ENCODE measurements around the gene RPTOR.
"Not testable (repeated sequence)": the region's sequence is repeated elsewhere in the genome, so short reads cannot be mapped to it uniquely, and the experiment has no call there.

Gene RPTOR

GRCh38 chr17:80526116-80526910 lies 18.3 kb upstream of the RPTOR start:
- H3K9ac ChIP-seq (ENCODE audit: low read length in 5 of 5) = no peak overlapping the region
- no peak overlapping the region for H3K4me3 ChIP-seq (ENCODE audit: low read depth in 1 of 5, low read length in 5 of 5)
- H3K9me3 ChIP-seq (ENCODE audit: control insufficient read depth in 5 of 5, low read length in 5 of 5) = peaks cover 0 to 7% (median 0%) of the 10 kb centered on the region in 5 donors
- H3K4me1 ChIP-seq (ENCODE audit: control insufficient read depth in 5 of 5, insufficient read depth in 5 of 5, low read length in 5 of 5) = no peaks in the 10 kb centered on the region
- H3K36me3 ChIP-seq (ENCODE audit: control insufficient read depth in 5 of 5, insufficient read depth in 5 of 5, low read length in 5 of 5) = no peaks in the 10 kb centered on the region
- H3K27me3 ChIP-seq (ENCODE audit: control insufficient read depth in 5 of 5, insufficient read depth in 4 of 5, low read length in 5 of 5) = peaks cover 16 to 37% (median 24%) of the 10 kb centered on the region in 5 donors
- H3K27ac ChIP-seq (ENCODE audit: low read depth, low read length) = no peak overlapping the region

DNA sequence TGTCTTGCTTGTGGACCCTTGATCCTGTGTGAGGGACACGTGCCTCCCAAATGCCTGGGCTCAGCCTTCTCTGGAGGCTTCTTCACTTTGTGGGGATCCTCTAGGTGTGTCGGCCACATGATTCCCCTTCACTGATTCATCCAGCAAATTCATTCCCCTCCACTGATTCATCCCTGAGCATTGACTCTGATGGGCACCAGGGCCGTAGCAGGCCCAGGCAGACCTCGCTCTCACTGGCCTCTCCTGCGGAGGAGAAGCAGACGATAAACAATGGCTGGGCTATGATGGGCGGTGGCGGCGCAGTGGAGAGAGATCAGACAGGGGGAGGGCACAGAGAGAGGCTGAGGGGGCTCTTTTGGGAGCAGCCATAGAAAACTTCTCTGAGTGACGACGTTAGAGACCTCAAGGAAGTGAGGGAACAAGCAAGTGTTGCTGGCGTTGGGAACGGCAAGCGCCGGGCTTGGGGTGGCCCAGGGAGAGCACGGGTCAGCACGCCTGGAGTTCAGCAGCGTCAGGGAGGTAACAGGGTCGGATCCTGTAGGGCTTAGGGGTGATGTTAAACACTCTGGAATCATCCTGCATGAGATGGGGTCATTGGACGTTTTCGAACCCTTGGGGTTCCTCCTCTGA lies 17.5 kb upstream of the RPTOR start:
- Histone ChIP-seq H3K9me3 (ENCODE audit: control insufficient read depth in 5 of 5, low read length in 5 of 5) (peaks cover 0 to 7% (median 0%) of the 10 kb centered on the region in 5 donors), H3K4me3 (ENCODE audit: low read depth in 1 of 5, low read length in 5 of 5) (no peak overlapping the region), H3K27me3 (ENCODE audit: control insufficient read depth in 5 of 5, insufficient read depth in 4 of 5, low read length in 5 of 5) (peaks cover 16 to 37% (median 24%) of the 10 kb centered on the region in 5 donors)

GRCh38 chr17:80528536-80528935 lies 16.1 kb upstream of the RPTOR start:
- no peak overlapping the region for H3K4me3 ChIP-seq (ENCODE audit: low read depth in 1 of 5, low read length in 5 of 5)
- H3K36me3 ChIP-seq (ENCODE audit: control insufficient read depth in 5 of 5, insufficient read depth in 5 of 5, low read length in 5 of 5) = no peaks in the 10 kb centered on the region
- peaks cover 0 to 3% (median 0%) of the 10 kb centered on the region in 5 donors for H3K9me3 ChIP-seq (ENCODE audit: control insufficient read depth in 5 of 5, low read length in 5 of 5)
- peaks cover 16 to 34% (median 23%) of the 10 kb centered on the region in 5 donors for H3K27me3 ChIP-seq (ENCODE audit: control insufficient read depth in 5 of 5, insufficient read depth in 4 of 5, low read length in 5 of 5)
- no peak overlapping the region for H3K9ac ChIP-seq (ENCODE audit: low read length in 5 of 5)
- no peak overlapping the region for H3K27ac ChIP-seq (ENCODE audit: low read depth, low read length)
- H3K4me1 ChIP-seq (ENCODE audit: control insufficient read depth in 5 of 5, insufficient read depth in 5 of 5, low read length in 5 of 5) = no peaks in the 10 kb centered on the region

More for the DNA sequence above, 17.5 kb upstream of the RPTOR start:
- Histone ChIP-seq H3K4me1 (ENCODE audit: control insufficient read depth in 5 of 5, insufficient read depth in 5 of 5, low read length in 5 of 5) (no peaks in the 10 kb centered on the region), H3K27ac (ENCODE audit: low read depth, low read length) (no peak overlapping the region), H3K9ac (ENCODE audit: low read length in 5 of 5) (no peak overlapping the region), H3K36me3 (ENCODE audit: control insufficient read depth in 5 of 5, insufficient read depth in 5 of 5, low read length in 5 of 5) (no peaks in the 10 kb centered on the region)

GRCh38 chr17:80529104-80529903 lies 15.3 kb upstream of the RPTOR start:
- Histone ChIP-seq H3K9ac (ENCODE audit: low read length in 5 of 5) (no peak overlapping the region), H3K27me3 (ENCODE audit: control insufficient read depth in 5 of 5, insufficient read depth in 4 of 5, low read length in 5 of 5) (peaks cover 16 to 34% (median 23%) of the 10 kb centered on the region in 5 donors), H3K36me3 (ENCODE audit: control insufficient read depth in 5 of 5, insufficient read depth in 5 of 5, low read length in 5 of 5) (no peaks in the 10 kb centered on the region), H3K4me1 (ENCODE audit: control insufficient read depth in 5 of 5, insufficient read depth in 5 of 5, low read length in 5 of 5) (no peaks in the 10 kb centered on the region), H3K9me3 (ENCODE audit: control insufficient read depth in 5 of 5, low read length in 5 of 5) (peaks cover 0 to 3% (median 0%) of the 10 kb centered on the region in 5 donors), H3K4me3 (ENCODE audit: low read depth in 1 of 5, low read length in 5 of 5) (no peak overlapping the region), H3K27ac (ENCODE audit: low read depth, low read length) (no peak overlapping the region)

DNA sequence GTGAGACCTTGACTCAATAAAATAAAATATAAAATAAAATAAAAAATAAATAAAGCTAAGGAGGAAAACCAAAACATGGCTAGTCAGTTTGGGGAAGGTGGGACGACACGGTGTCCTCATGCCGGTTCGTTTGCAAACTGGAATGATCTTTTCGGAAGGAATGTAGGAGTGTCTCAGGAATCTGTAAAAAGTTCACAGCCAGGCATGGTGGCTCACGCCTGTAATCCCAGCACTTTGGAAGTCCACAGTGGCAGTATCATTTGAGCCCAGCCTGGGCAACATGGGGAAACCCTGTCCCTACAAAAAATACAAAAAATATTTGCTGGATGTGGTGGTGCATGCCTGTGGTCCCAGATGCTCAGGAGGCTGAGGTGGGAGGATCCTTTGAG lies 14.7 kb upstream of the RPTOR start:
- Histone ChIP-seq H3K27me3 (ENCODE audit: control insufficient read depth in 5 of 5, insufficient read depth in 4 of 5, low read length in 5 of 5) (peaks cover 16 to 34% (median 23%) of the 10 kb centered on the region in 5 donors), H3K4me3 (ENCODE audit: low read depth in 1 of 5, low read length in 5 of 5) (no peak overlapping the region)

GRCh38 chr17:80531400-80531799 lies 13.2 kb upstream of the RPTOR start:
- H3K9me3 ChIP-seq (ENCODE audit: control insufficient read depth in 5 of 5, low read length in 5 of 5) = peaks cover 0 to 3% (median 0%) of the 10 kb centered on the region in 5 donors
- H3K4me3 ChIP-seq (ENCODE audit: low read depth in 1 of 5, low read length in 5 of 5) = no peak overlapping the region
- H3K27me3 ChIP-seq (ENCODE audit: control insufficient read depth in 5 of 5, insufficient read depth in 4 of 5, low read length in 5 of 5) = peaks cover 9 to 27% (median 15%) of the 10 kb centered on the region in 5 donors
- no peak overlapping the region for H3K9ac ChIP-seq (ENCODE audit: low read length in 5 of 5)
- H3K27ac ChIP-seq (ENCODE audit: low read depth, low read length) = no peak overlapping the region
- H3K4me1 ChIP-seq (ENCODE audit: control insufficient read depth in 5 of 5, insufficient read depth in 5 of 5, low read length in 5 of 5) = no peaks in the 10 kb centered on the region
- H3K36me3 ChIP-seq (ENCODE audit: control insufficient read depth in 5 of 5, insufficient read depth in 5 of 5, low read length in 5 of 5) = no peaks in the 10 kb centered on the region

More for the DNA sequence above, 14.7 kb upstream of the RPTOR start:
- Histone ChIP-seq H3K27ac (ENCODE audit: low read depth, low read length) (no peak overlapping the region), H3K36me3 (ENCODE audit: control insufficient read depth in 5 of 5, insufficient read depth in 5 of 5, low read length in 5 of 5) (no peaks in the 10 kb centered on the region), H3K4me1 (ENCODE audit: control insufficient read depth in 5 of 5, insufficient read depth in 5 of 5, low read length in 5 of 5) (no peaks in the 10 kb centered on the region), H3K9me3 (ENCODE audit: control insufficient read depth in 5 of 5, low read length in 5 of 5) (peaks cover 0 to 3% (median 0%) of the 10 kb centered on the region in 5 donors), H3K9ac (ENCODE audit: low read length in 5 of 5) (no peak overlapping the region)

GRCh38 chr17:80537386-80537785 lies 7.3 kb upstream of the RPTOR start:
- H3K36me3 ChIP-seq (ENCODE audit: control insufficient read depth in 5 of 5, insufficient read depth in 5 of 5, low read length in 5 of 5); H3K4me3 ChIP-seq (ENCODE audit: low read depth in 1 of 5, low read length in 5 of 5); H3K9me3 ChIP-seq (ENCODE audit: control insufficient read depth in 5 of 5, low read length in 5 of 5); H3K4me1 ChIP-seq (ENCODE audit: control insufficient read depth in 5 of 5, insufficient read depth in 5 of 5, low read length in 5 of 5); H3K9ac ChIP-seq (ENCODE audit: low read length in 5 of 5); H3K27ac ChIP-seq (ENCODE audit: low read depth, low read length): not testable (repeated sequence)
- H3K27me3 ChIP-seq (ENCODE audit: control insufficient read depth in 5 of 5, insufficient read depth in 4 of 5, low read length in 5 of 5) = peaks cover 0 to 12% (median 3%) of the 10 kb centered on the region in 5 donors

- no peak overlapping the region for H3K9ac ChIP-seq (ENCODE audit: low read length in 5 of 5)
- H3K27ac ChIP-seq (ENCODE audit: low read depth, low read length) = no peak overlapping the region
- H3K27me3 ChIP-seq (ENCODE audit: control insufficient read depth in 5 of 5, insufficient read depth in 4 of 5, low read length in 5 of 5) = peaks cover 2 to 12% (median 4%) of the 10 kb centered on the region in 5 donors
- peaks cover 0 to 4% (median 0%) of the 10 kb centered on the region in 5 donors for H3K4me1 ChIP-seq (ENCODE audit: control insufficient read depth in 5 of 5, insufficient read depth in 5 of 5, low read length in 5 of 5)
- no peak overlapping the region for H3K4me3 ChIP-seq (ENCODE audit: low read depth in 1 of 5, low read length in 5 of 5)
- no peaks in the 10 kb centered on the region for H3K36me3 ChIP-seq (ENCODE audit: control insufficient read depth in 5 of 5, insufficient read depth in 5 of 5, low read length in 5 of 5)
- no peaks in the 10 kb centered on the region for H3K9me3 ChIP-seq (ENCODE audit: control insufficient read depth in 5 of 5, low read length in 5 of 5)
Observed at GRCh38 chr17:80538484-80538883, 6.2 kb upstream of the RPTOR start.

DNA sequence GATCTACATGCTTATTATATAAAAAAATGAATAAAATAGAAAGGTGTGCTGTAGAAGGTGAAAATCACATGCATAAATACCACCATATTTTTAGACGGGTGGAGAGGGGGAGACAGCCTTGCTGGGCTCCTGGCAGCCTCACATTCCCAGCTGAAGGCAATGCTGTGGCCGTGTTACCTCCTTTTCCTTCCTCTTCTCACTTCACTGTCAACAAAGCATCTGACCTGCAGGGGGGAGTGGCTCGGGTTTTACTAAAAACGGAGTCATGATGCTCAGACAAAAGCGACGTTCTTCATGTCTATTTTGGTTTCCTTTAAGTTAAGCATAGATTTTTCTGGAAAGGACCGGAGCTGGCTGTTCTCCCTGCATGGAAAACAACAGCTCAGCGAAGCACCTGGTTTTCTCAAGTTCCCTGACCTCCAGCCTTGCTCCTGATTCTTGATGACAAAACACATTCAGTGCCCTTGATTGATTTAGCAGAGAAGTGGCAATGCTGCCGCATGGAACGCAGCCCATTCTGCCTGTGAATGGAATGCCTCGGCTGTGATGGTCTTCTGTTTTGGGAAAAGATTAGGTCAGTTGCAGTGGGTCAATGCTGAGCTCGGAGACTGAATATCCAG lies 5.5 kb upstream of the RPTOR start:
- Histone ChIP-seq H3K9ac (ENCODE audit: low read length in 5 of 5) (no peak overlapping the region), H3K9me3 (ENCODE audit: control insufficient read depth in 5 of 5, low read length in 5 of 5) (no peaks in the 10 kb centered on the region), H3K27ac (ENCODE audit: low read depth, low read length) (no peak overlapping the region), H3K36me3 (ENCODE audit: control insufficient read depth in 5 of 5, insufficient read depth in 5 of 5, low read length in 5 of 5) (no peaks in the 10 kb centered on the region), H3K4me1 (ENCODE audit: control insufficient read depth in 5 of 5, insufficient read depth in 5 of 5, low read length in 5 of 5) (peaks cover 0 to 4% (median 0%) of the 10 kb centered on the region in 5 donors), H3K4me3 (ENCODE audit: low read depth in 1 of 5, low read length in 5 of 5) (no peak overlapping the region), H3K27me3 (ENCODE audit: control insufficient read depth in 5 of 5, insufficient read depth in 4 of 5, low read length in 5 of 5) (peaks cover 2 to 12% (median 4%) of the 10 kb centered on the region in 5 donors)

All from subcutaneous abdominal adipose tissue (tissue), 5 donors.